M059J (cell line): ENCODE data around the gene TECPR1. TPM values are rescaled to one million over a fixed set of nuclear protein-coding genes. Genes with fewer than 3 reads are reported as not detected.

ENCODE experiments used
- total RNA-seq: library from RNA; depleted of rRNA; stranded (reverse); fragments of >200 nt; shearing (Covaris generic); gene quantifications from 2 replicates; pipeline ENCODE4 v1.2.3, GENCODE V29; 2014; rRNA removed

The TECPR1 gene
- total RNA-seq, 1 experiment from 2014 or later, result 16.8 TPM

Other genes with a start within 250 kb of the TECPR1 start
- gene LMTK2, start 145.4 kb downstream of the TECPR1 start, total RNA-seq, result 7.7 and 10.9 TPM in 2 replicates
- not detected in 2 replicates for gene BHLHA15, start 40.8 kb downstream of the TECPR1 start, total RNA-seq
- 31.6 and 37.5 TPM in 2 replicates for gene BRI3, start 29.5 kb upstream of the TECPR1 start, total RNA-seq
- 19.3 and 28.7 TPM in 2 replicates for gene BAIAP2L1, start 148.9 kb upstream of the TECPR1 start, total RNA-seq